GM12878 (cell line): Measurements from ENCODE around the gene LRRC47. TPM values are rescaled to one million over a fixed set of nuclear protein-coding genes. Genes with fewer than 3 reads are reported as not detected.

Experiments
- ATAC-seq: fragments of 200-7000 bp; cut with Tn5 transposase; 3 replicates; pipeline ENCODE4 v1.9.1; 2020; ENCODE audit warnings: mild to moderate bottlenecking, moderate library complexity
- BruUV-seq: library from RNA; stranded (reverse); fragments of 400-500 nt; replicated peaks from 2 replicates; lab custom pipeline; 2021; lab: Mats Ljungman, UMichigan
- CTCF ChIA-PET: fragments of 300-600 bp; sonication (Branson Sonifier 250); formaldehyde crosslinking; extraction: SDS; loops from one replicate; lab custom pipeline; 2021; ENCODE audit warnings: inconsistent platforms; lab: Yijun Ruan, JAX
- POLR2A ChIA-PET: fragments of 350-600 bp; formaldehyde crosslinking; extraction: SDS; loops from one replicate; lab custom pipeline; 2021; ENCODE audit warnings: inconsistent platforms; lab: Charles Lee
- RAD21 ChIA-PET: fragments of 300-600 bp; sonication (Branson Sonifier 250); formaldehyde crosslinking; loops from one replicate; lab custom pipeline; 2023; ENCODE audit warnings: antibody characterized with exemption; ENCODE audit not compliant: unreplicated experiment; lab: Charles Lee
- SMC1A ChIA-PET: fragments of 300-600 bp; sonication (Branson Sonifier 250); formaldehyde crosslinking; loops from one replicate; lab custom pipeline; 2023; ENCODE audit not compliant: unreplicated experiment, uncharacterized antibody; lab: Charles Lee
- DNase-seq: peaks from one replicate; pipeline ENCODE4 v3.0.0-alpha.2; 2011; ENCODE audit warnings: low read depth, low spot score
- FAIRE-seq: peaks from 3 replicates; lab custom pipeline; 2011; peaks lifted over from hg19 to GRCh38; lab: Jason Lieb, UNC
- H2AFZ ChIP-seq: 2 replicates; pipeline ENCODE4 v1.6.0; 2011; ENCODE audit warnings: low read depth, low read length, control low read depth; ENCODE audit not compliant: control insufficient read depth
- H3K27ac ChIP-seq: 2 replicates; pipeline ENCODE4 v1.5.1; 2011; ENCODE audit warnings: control low read depth; ENCODE audit not compliant: control insufficient read depth, insufficient read depth
- H3K27me3 ChIP-seq, 2 experiments: replicated peaks in 1 of 2; 2 replicates each; pipeline versions ENCODE4 v1.6.0 to v1.6.1; 2011; ENCODE audit warnings: low read length in 1 of 2; ENCODE audit not compliant: control insufficient read depth in 2 of 2, insufficient read depth in 2 of 2
- H3K36me3 ChIP-seq, 2 experiments: 2 replicates each; pipeline ENCODE4 v1.5.1; 2011; ENCODE audit warnings: low read length in 1 of 2; ENCODE audit not compliant: control insufficient read depth in 2 of 2, insufficient read depth in 2 of 2
- H3K4me1 ChIP-seq: 2 replicates; pipeline ENCODE4 v1.6.1; 2011; ENCODE audit warnings: mild to moderate bottlenecking, low read length, moderate library complexity, mixed read lengths; ENCODE audit not compliant: control insufficient read depth, insufficient read depth
- H3K4me2 ChIP-seq: 2 replicates; pipeline ENCODE4 v1.6.0; 2011; ENCODE audit warnings: control low read depth; ENCODE audit not compliant: control insufficient read depth, insufficient read depth
- H3K4me3 ChIP-seq: fragments of 200-600 bp; sonication (generic); 2 replicates; pipeline ENCODE4 v1.5.1; 2016
- H3K79me2 ChIP-seq: 2 replicates; pipeline ENCODE4 v1.6.0; 2011; ENCODE audit warnings: low read length; ENCODE audit not compliant: control insufficient read depth, insufficient read depth
- H3K9ac ChIP-seq: 2 replicates; pipeline ENCODE4 v1.8.0; 2011; ENCODE audit warnings: low read length, control low read depth, mixed read lengths; ENCODE audit not compliant: control insufficient read depth, insufficient read depth
- H3K9me3 ChIP-seq: replicated peaks from 3 replicates; pipeline ENCODE4 v1.5.1; 2011; ENCODE audit warnings: mild to moderate bottlenecking, low read length; ENCODE audit not compliant: control insufficient read depth, insufficient read depth
- H4K20me1 ChIP-seq: 2 replicates; pipeline ENCODE4 v1.6.0; 2011; ENCODE audit not compliant: control insufficient read depth, insufficient read depth
- ATF3 ChIP-seq: IDR thresholded peaks from 2 replicates; pipeline ENCODE4 v1.6.1; 2011; ENCODE audit warnings: low read depth, mild to moderate bottlenecking, low read length, moderate library complexity, borderline replicate concordance; ENCODE audit errors: extremely low read depth
- CHD1 ChIP-seq: IDR thresholded peaks from 2 replicates; pipeline ENCODE4 v1.6.1; 2012; ENCODE audit warnings: low read depth, low read length, improper control_type of control experiment
- CHD4 ChIP-seq: fragments of 200-600 bp; sonication (generic); IDR thresholded peaks from 2 replicates; pipeline ENCODE4 v1.6.1; 2016; ENCODE audit warnings: mild to moderate bottlenecking
- DPF2 ChIP-seq: fragments of 450-650 bp; IDR thresholded peaks from 2 replicates; pipeline ENCODE4 v1.6.1; 2017; ENCODE audit warnings: mild to moderate bottlenecking
- EZH2 ChIP-seq: IDR thresholded peaks from 2 replicates; pipeline ENCODE4 v1.6.1; 2012; ENCODE audit warnings: low read depth, mild to moderate bottlenecking, control low read depth, inconsistent platforms, low read length, borderline replicate concordance; ENCODE audit not compliant: control insufficient read depth
- MTA2 ChIP-seq: fragments of 450-650 bp; IDR thresholded peaks from 2 replicates; pipeline ENCODE4 v1.6.1; 2016; ENCODE audit warnings: low read depth, mild to moderate bottlenecking, moderate library complexity
- SMC3 ChIP-seq: IDR thresholded peaks from 2 replicates; pipeline ENCODE4 v1.6.1; 2011; ENCODE audit warnings: low read length, improper control_type of control experiment, borderline replicate concordance
- ZNF687 ChIP-seq: fragments of 450-650 bp; IDR thresholded peaks from 2 replicates; pipeline ENCODE4 v1.6.1; 2017; ENCODE audit warnings: mild to moderate bottlenecking, moderate library complexity
- WGBS: methylation state at CpG from one replicate; pipeline ENCODE4 v1.1.6; 2016; ENCODE audit warnings: low lambda C conversion rate; ENCODE audit not compliant: insufficient replicate concordance, insufficient coverage; ENCODE audit errors: missing lambda C conversion rate; 5-methylcytosine and 5-hydroxymethylcytosine counted together
- in situ Hi-C: fragments of 300-500 bp; cut with MboI; formaldehyde crosslinking; loops from 9 replicates; pipeline ENCODE4 v1.14.3; 2018; ENCODE audit warnings: mixed read lengths
- intact Hi-C: fragments of 100-400 bp; cut with micrococcal nuclease; formaldehyde crosslinking; loops from one replicate; pipeline ENCODE4 v1.14.2; 2022; ENCODE audit not compliant: unreplicated experiment
- polyA plus RNA-seq, 11 experiments: library from polyadenylated mRNA; depleted of rRNA in 4 of 11; unstranded in 6 of 11; stranded (reverse) in 5 of 11; fragments of >200 nt; fragmentation: Nextera tagmentation in 4 of 11; fragmentation: Illumina TruSeq in 1 of 11; extraction: Ambion mirVana in 4 of 11; extraction: Trizol in 1 of 11; gene quantifications; 1 replicate in 1 of 11; 2 replicates in 10 of 11; pipeline versions ENCODE4 v1.2.1 to v1.2.3, GENCODE V29; 2011 to 2016; ENCODE audit warnings: inconsistent platforms in 2 of 11, missing spikeins in 2 of 11, low read depth in 1 of 11
- total RNA-seq, 4 experiments: library from RNA; depleted of rRNA in 3 of 4; stranded (reverse); fragments of >200 nt in 3 of 4; fragmentation: Illumina TruSeq in 1 of 4; extraction: Trizol in 1 of 4; gene quantifications; 2 replicates each; pipeline versions ENCODE4 v1.2.1 to v1.2.3, GENCODE V29; 2013 to 2021
- TF ChIP-seq, protein P1 (sequence below): fragments of 450-650 bp; IDR thresholded peaks from 2 replicates; pipeline ENCODE4 v1.6.1; 2017; ENCODE audit warnings: low read depth, mild to moderate bottlenecking, moderate library complexity

LRRC47 gene
- total and polyA plus RNA-seq, 10 of the 15 experiments (the other 5 are each of a cell fraction or from before 2014, with no cell fraction given), result 2.5 to 34.6 (median 18.2) TPM

- 98% methylated on average over 6 of the region's 6 CpGs for WGBS
- Histone ChIP-seq H3K9ac (no peak overlapping the region), H3K27me3 (no peaks in the 10 kb centered on the region), H3K4me2 (no peak overlapping the region), H3K36me3 (peaks cover 0 to 15% of the 10 kb centered on the region in 2 experiments; a peak in 3 of 4 replicates), H3K4me1 (no peaks in the 10 kb centered on the region), H2AFZ (no peak overlapping the region), H3K79me2 (no peaks in the 10 kb centered on the region), H4K20me1 (no peaks in the 10 kb centered on the region), H3K9me3 (peaks cover 9% of the 10 kb centered on the region; the same call in 2 of the 3 replicates), H3K4me3 (no peak overlapping the region), H3K27ac (no peak overlapping the region)
- ChIA-PET RAD21 (no interaction called here), POLR2A (no interaction called here), CTCF (no interaction called here), SMC1A (no interaction called here)
- DNase-seq (no peak), ATAC-seq (no peak), FAIRE-seq (no peak)
- TF ChIP-seq ZNF687 (no peak), ATF3 (no peak), MTA2 (no peak), CHD1 (no peak), EZH2 (no peak), DPF2 (no peak), CHD4 (no peak), SMC3 (no peak)
- TF ChIP-seq, protein P1, sequence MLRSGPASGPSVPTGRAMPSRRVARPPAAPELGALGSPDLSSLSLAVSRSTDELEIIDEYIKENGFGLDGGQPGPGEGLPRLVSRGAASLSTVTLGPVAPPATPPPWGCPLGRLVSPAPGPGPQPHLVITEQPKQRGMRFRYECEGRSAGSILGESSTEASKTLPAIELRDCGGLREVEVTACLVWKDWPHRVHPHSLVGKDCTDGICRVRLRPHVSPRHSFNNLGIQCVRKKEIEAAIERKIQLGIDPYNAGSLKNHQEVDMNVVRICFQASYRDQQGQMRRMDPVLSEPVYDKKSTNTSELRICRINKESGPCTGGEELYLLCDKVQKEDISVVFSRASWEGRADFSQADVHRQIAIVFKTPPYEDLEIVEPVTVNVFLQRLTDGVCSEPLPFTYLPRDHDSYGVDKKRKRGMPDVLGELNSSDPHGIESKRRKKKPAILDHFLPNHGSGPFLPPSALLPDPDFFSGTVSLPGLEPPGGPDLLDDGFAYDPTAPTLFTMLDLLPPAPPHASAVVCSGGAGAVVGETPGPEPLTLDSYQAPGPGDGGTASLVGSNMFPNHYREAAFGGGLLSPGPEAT, result no peak
- BruUV-seq, result no TSS peak
- in situ Hi-C loops (no loop called here), intact Hi-C loops (no loop called here)
Measured at GRCh38 chr1:3837200-3837599, 40.9 kb upstream of the LRRC47 start.
